ENCODE data around the gene ONECUT3.
"Not testable (repeated sequence)": the region's sequence is repeated elsewhere in the genome, so short reads cannot be mapped to it uniquely, and the experiment has no call there.

The ONECUT3 gene

DNA sequence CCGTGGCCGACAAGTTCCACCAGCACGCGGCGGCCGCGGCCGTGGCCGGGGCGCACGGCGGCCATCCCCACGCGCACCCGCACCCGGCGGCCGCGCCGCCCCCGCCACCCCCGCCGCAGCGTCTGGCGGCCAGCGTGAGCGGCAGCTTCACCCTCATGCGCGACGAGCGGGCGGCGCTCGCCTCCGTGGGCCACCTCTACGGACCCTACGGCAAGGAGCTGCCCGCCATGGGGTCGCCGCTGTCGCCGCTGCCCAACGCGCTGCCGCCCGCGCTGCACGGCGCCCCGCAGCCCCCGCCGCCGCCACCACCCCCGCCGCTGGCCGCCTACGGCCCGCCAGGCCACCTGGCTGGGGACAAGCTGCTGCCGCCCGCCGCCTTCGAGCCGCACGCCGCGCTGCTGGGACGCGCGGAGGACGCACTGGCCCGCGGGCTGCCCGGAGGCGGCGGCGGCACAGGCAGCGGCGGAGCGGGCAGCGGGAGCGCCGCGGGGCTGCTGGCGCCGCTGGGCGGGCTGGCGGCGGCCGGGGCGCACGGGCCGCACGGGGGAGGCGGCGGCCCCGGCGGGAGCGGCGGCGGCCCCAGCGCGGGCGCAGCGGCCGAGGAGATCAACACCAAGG, 821 bp downstream of the ONECUT3 start:
- no peak for DNase-seq
- in situ Hi-C loops (cut with MboI; ENCODE audit: low pct_unique_long_range_greater_than_20kb, low sequenced_read_pairs): no loop called here

- DNase-seq: no peak
- in situ Hi-C loops (cut with MboI; ENCODE audit: low pct_unique_long_range_greater_than_20kb, low sequenced_read_pairs): no loop called here
These were observed 1.5 kb downstream of the ONECUT3 start for GRCh38 chr19:1754636-1755466.

GRCh38 chr19:1755467-1756171, 2.3 kb downstream of the ONECUT3 start:
- in situ Hi-C loops (cut with MboI; ENCODE audit: low pct_unique_long_range_greater_than_20kb, low sequenced_read_pairs): no loop called here
- no peak for DNase-seq

DNA sequence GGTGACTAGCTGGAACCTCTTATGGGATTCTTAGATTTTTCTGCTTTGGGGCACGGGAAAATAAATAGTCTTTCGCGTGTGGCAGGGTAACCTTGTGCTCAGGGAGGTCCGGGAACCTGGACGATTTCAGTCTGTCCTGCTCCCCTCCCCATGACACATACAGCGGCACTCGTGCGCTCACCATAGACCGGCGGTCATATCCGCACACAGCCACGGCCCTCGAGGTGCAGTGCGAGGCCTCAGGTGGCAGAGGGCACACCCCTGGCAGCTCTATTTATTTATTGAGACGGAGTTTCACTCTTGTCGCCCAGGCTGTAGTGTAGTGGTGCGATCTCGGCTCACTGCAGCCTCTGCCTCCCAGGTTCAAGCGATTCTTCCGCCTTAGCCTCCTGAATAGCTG, 3.0 kb downstream of the ONECUT3 start:
- no peak for DNase-seq
- in situ Hi-C loops (cut with MboI; ENCODE audit: low pct_unique_long_range_greater_than_20kb, low sequenced_read_pairs): no loop called here

GRCh38 chr19:1756705-1757465, 3.6 kb downstream of the ONECUT3 start:
- in situ Hi-C loops (cut with MboI; ENCODE audit: low pct_unique_long_range_greater_than_20kb, low sequenced_read_pairs): no loop called here
- no peak for DNase-seq

GRCh38 chr19:1757468-1758230, 4.3 kb downstream of the ONECUT3 start:
- in situ Hi-C loops (cut with MboI; ENCODE audit: low pct_unique_long_range_greater_than_20kb, low sequenced_read_pairs): no loop called here
- DNase-seq: no peak

DNA sequence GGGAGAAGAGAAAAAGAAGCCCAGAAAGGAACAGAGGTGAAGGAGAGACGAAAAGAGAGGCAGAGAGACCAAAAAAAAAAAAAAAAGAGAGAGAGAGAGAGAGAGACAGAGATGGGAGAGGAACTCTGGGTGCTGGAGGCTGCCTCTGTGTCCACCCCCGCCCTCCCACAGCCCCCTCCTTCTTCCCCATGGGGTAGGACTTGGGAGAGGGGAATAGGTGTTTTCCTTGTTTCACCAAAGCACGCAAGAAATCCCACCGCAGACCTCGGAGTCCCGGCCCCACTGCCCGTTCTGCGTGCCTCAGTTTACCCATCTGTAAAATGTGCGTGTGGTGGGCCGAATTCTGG, 4.9 kb downstream of the ONECUT3 start:
- in situ Hi-C loops (cut with MboI; ENCODE audit: low pct_unique_long_range_greater_than_20kb, low sequenced_read_pairs): no loop called here
- no peak for DNase-seq

- in situ Hi-C loops (cut with MboI; ENCODE audit: low pct_unique_long_range_greater_than_20kb, low sequenced_read_pairs): no loop called here
- DNase-seq: no peak
These were observed 5.9 kb downstream of the ONECUT3 start for GRCh38 chr19:1758959-1759903.

DNA sequence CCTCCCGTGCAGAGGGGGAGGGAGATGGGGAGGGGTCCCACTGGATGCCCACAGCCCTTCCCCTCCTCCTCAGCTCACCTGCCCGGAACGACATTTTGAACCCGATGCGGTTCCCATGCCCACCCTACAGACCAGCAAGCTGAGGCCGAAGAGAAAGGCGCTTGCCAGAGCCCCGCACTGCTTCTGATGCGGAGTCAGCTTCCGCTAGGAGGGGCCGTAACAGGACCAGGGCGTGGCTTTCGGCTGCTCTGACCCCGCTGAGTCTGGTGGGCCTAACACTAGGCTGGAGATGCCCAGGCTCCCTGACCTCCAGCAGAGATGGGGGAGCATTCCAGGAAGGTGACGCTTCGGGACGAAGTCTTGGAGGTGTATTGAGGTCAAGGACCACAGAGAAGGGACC, 6.7 kb downstream of the ONECUT3 start:
- in situ Hi-C loops (cut with MboI; ENCODE audit: low pct_unique_long_range_greater_than_20kb, low sequenced_read_pairs): no loop called here
- no peak for DNase-seq

- in situ Hi-C loops (cut with MboI; ENCODE audit: low pct_unique_long_range_greater_than_20kb, low sequenced_read_pairs); DNase-seq: not testable (repeated sequence)
These were observed 7.7 kb downstream of the ONECUT3 start for GRCh38 chr19:1760786-1761527.

DNA sequence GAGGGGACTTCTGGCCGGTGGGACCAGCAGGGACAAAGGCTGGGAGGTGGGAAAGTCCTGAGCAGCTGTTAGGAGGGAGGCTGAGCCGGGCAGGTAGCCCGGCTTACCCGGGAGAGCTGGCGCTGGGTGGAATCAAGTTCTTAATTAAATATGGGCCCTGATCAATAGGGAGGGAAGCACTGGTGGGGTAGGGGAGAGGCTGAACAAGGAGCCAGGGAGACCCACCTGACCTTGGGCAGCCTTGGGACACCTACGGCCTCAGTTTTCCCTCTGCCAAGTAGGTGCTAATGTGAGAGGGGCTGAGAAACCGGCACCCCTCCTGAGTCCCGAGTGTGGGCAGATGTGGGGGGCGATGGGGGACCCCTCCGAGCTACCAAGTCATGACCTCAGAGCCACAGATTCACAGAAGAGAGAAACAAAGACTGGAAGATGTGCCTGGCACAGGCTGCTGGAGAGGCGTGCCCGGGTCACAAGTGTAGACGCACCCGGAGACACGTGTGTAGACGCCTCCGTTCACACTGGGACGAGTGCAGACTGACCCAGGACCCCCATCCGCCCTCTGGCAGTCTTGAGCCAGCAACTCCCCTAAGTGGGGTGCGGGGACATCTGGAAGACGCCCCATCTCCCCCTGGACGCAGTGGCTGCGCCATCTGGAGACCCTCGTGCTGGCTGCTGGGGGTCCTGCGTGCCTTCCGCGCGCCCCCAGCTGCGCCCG, 8.4 kb downstream of the ONECUT3 start:
- in situ Hi-C loops (cut with MboI; ENCODE audit: low pct_unique_long_range_greater_than_20kb, low sequenced_read_pairs): no loop called here
- no peak for DNase-seq

- in situ Hi-C loops (cut with MboI; ENCODE audit: low pct_unique_long_range_greater_than_20kb, low sequenced_read_pairs): no loop called here
- DNase-seq: no peak
These were observed 9.2 kb downstream of the ONECUT3 start for GRCh38 chr19:1762243-1763117.

DNA sequence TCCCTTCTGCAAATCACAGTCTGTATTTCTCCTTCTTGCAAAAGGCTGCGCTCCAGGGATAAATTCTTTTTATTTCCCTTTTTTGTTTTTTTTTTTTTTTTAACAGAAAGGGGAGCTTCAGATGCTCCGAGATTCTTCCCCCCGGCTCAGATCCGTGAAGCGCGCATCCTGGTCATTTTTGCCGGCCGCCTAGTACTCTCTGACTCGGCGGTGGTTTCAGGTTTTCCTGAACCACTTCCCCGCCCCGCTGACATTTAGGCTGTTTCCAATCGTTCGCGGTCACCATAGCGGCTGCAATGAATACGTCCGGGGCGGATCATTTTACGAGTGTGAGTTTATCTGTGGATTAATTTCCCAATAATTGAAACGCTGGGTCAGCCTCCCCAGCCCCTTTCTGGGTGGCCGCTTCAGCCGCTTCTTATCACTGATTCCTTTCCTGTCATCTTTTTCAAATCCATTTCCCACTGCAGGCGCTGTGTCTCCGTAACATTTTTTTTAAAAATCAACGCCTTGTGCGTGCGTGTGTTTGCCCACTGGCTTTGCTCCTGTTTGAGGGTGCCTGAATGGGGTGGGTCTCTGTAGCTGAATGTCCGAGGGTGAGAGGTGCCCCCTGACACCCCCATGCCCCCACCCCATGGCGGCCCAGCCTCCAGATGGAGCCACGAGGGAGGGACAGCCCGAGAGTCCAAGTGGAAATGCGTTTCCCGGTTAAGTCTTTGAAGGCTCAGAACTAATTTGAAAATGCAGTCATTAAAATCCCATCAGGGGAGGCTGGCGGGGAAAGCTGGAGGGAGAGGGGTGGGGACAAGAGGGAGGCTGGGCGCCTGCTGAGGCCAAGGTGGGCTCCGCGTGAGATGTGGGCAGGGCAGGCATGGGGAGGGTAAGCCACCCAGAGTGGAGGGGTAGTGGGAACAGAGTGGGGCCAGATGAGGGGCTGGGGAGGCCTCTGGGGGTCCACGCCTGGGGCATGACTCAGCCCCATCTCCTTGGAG, 10.6 kb downstream of the ONECUT3 start:
- in situ Hi-C loops (cut with MboI; ENCODE audit: low pct_unique_long_range_greater_than_20kb, low sequenced_read_pairs): no loop called here
- no peak for DNase-seq

- in situ Hi-C loops (cut with MboI; ENCODE audit: low pct_unique_long_range_greater_than_20kb, low sequenced_read_pairs): no loop called here
- DNase-seq: no peak
These were observed 11.4 kb downstream of the ONECUT3 start for GRCh38 chr19:1764729-1765128.
